Activated gamma-delta T cell treated with anti-CD3 and anti-CD28 coated beads, Interleukin-2, amount 50 U/mL, for 16 hours (primary cell): ENCODE measurements around the gene ARHGAP31.
A peak's percentile ranks its signal among the peaks of the same experiment; 100 is the strongest.
"Not testable (repeated sequence)": the region's sequence is repeated elsewhere in the genome, so short reads cannot be mapped to it uniquely, and the experiment has no call there.

ENCODE experiments used
- DNase-seq: peaks from one replicate; pipeline ENCODE4 v3.0.0-alpha.2; 2020; ENCODE audit warnings: low read depth

Gene ARHGAP31

GRCh38 chr3:119294696-119295671 is 801 bp downstream of the ARHGAP31 start:
- peak; percentile 31 for DNase-seq

GRCh38 chr3:119295816-119296726 is 1.9 kb downstream of the ARHGAP31 start:
- no peak for DNase-seq

GRCh38 chr3:119296727-119297122 is 2.5 kb downstream of the ARHGAP31 start:
- DNase-seq: no peak

GRCh38 chr3:119297169-119297568 is 3.0 kb downstream of the ARHGAP31 start:
- no peak for DNase-seq

- DNase-seq: no peak
These were observed 4.4 kb downstream of the ARHGAP31 start for GRCh38 chr3:119298565-119298941.

- no peak for DNase-seq
These were observed 6.8 kb downstream of the ARHGAP31 start for GRCh38 chr3:119300991-119301391.

GRCh38 chr3:119301662-119302061 is 7.5 kb downstream of the ARHGAP31 start:
- DNase-seq: no peak

- DNase-seq: no peak
These were observed 8.7 kb downstream of the ARHGAP31 start for GRCh38 chr3:119302697-119303551.

- DNase-seq: no peak
These were observed 10.1 kb downstream of the ARHGAP31 start for GRCh38 chr3:119304201-119304713.

GRCh38 chr3:119305286-119305685 is 11.1 kb downstream of the ARHGAP31 start:
- DNase-seq: no peak

- DNase-seq: not testable (repeated sequence)
These were observed 12.2 kb downstream of the ARHGAP31 start for GRCh38 chr3:119306378-119306777.

- no peak for DNase-seq
These were observed 14.2 kb downstream of the ARHGAP31 start for GRCh38 chr3:119308355-119308754.

- DNase-seq: no peak
These were observed 15.4 kb downstream of the ARHGAP31 start for GRCh38 chr3:119309591-119309990.

- DNase-seq: no peak
These were observed 15.9 kb downstream of the ARHGAP31 start for GRCh38 chr3:119310071-119310470.

GRCh38 chr3:119311081-119311925 is 17.1 kb downstream of the ARHGAP31 start:
- DNase-seq: no peak

- no peak for DNase-seq
These were observed 19.3 kb downstream of the ARHGAP31 start for GRCh38 chr3:119313461-119313860.

- no peak for DNase-seq
These were observed 20.6 kb downstream of the ARHGAP31 start for GRCh38 chr3:119314821-119315220.

GRCh38 chr3:119315600-119316312 is 21.6 kb downstream of the ARHGAP31 start:
- DNase-seq: no peak

- DNase-seq: no peak
These were observed 22.1 kb downstream of the ARHGAP31 start for GRCh38 chr3:119316313-119316670.

- DNase-seq: no peak
These were observed 24.7 kb downstream of the ARHGAP31 start for GRCh38 chr3:119318876-119319275.
